HG03457 (cell line): ENCODE data around the gene ACTR5.

Experiments
- ATAC-seq: cut with Tn5 transposase; IDR thresholded peaks from one replicate; pipeline ENCODE4 v1.9.1; 2021; ENCODE audit warnings: moderate number of reproducible peaks; ENCODE audit not compliant: unreplicated experiment

The ACTR5 gene

GRCh38 chr20:38748097-38748860 is at the start of gene ACTR5:
ACTR5 (plus strand) TSS chr20:38748460; CDS start chr20:38748479, 19 bp downstream.
- peak; percentile 73 for ATAC-seq

DNA sequence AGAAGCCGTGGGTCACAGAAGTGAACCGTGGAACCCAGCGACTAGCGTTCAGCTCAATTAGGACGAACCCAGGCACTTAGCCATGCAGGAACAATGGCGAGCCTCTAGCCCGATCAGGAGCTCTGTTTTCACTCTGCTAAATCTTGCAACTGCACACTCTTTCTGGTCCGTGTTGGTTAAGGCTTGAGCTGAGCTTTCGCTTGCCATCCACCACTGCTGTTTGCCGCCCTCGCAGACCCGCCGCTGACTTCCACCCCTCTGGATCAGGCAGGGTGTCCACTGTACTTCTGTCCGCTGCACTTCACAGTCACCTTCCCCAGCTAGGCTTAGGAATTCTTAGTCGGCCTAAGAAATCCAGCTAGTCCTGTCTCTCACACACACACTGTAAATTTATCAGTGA is 49.7 kb upstream of the ACTR5 start:
- ATAC-seq = no peak

GRCh38 chr20:38700141-38700540 is 48.1 kb upstream of the ACTR5 start:
- no peak for ATAC-seq

- no peak for ATAC-seq
These were observed 47.3 kb upstream of the ACTR5 start for GRCh38 chr20:38700926-38701325.

GRCh38 chr20:38703526-38703925 is 44.7 kb upstream of the ACTR5 start:
- no peak for ATAC-seq

GRCh38 chr20:38704136-38704535 is 44.1 kb upstream of the ACTR5 start:
- no peak for ATAC-seq

GRCh38 chr20:38706509-38706908 is 41.8 kb upstream of the ACTR5 start:
- no peak for ATAC-seq

DNA sequence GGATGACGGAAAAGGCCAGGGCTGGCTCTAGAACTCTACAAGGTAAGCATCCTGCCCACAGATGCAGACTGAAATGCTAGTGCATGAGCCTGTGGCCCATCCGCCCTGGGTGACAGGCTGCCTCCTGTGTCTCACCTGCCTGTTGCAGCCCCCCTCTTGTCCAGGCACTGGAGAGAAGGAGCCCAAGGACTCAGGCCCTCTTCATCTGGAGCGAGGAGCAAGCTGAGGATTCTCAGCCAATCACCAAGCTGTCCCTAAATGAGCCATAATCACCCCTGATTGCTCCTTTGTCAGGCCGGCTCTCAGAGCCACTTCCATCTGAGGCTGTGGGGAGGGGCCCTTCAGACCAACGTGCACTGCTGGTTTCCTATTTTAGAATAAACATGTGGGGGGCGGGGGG is 34.0 kb upstream of the ACTR5 start:
- ATAC-seq = no peak

- ATAC-seq = no peak
These were observed 32.6 kb upstream of the ACTR5 start for GRCh38 chr20:38715646-38716045.

DNA sequence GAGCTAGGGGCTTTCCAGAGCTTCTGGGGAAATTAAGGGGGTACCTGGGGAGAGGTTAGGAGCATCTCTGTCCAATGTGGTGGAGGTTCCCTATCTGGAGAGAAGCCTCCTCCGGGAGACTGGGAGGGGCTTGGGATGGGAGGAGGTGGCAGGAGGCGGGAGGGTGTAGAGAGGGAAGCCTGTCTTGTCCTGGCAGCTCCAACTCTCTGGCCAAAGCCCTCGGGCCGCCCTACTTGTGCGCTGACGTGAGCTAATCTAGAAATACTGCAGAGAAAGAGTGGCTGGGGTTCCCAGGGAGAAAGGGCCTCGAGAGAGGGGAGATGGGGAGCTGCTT is 25.6 kb upstream of the ACTR5 start:
- ATAC-seq = no peak

- no peak for ATAC-seq
These were observed 25.0 kb upstream of the ACTR5 start for GRCh38 chr20:38723017-38723847.

DNA sequence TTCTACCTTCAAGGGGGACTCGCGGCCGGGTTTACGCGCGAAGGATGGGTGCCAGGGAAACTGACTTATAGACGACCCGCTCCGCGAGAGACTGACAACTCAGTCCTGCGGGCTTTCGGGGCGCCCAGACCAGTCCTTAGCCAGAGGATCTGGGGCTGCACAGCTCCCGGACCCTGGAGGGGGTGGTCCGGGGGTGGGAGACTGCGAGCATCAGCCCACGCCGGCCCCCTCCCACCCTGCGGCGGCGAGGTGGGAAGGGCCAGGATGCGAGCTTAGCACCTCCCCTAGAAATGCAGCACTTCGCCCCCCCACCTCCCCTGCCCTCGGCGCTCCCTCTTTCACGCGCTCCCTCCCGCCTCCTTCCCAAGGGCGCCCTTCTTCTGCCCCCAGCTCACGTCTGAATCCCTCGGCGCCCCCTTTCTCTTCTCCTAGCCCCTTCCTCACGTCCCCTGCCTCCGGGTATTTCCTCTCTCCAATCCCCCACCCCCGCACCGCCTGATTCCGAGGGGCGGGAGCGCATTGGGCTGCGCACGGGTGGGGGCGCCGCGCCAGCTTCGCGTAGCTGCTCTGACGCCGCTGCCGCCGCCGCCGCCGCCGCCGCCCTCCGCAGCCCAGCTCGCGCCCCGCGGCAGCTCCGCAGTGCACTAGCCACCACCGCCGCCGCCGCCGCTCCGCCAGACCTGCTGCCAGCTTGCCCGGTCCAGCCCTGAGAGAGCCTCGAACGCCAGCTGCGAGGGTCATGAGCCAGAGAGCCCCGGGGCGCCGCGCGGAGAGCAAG is 24.2 kb upstream of the ACTR5 start, which contains the start of gene SLC32A1:
SLC32A1 (plus strand) TSS at position 639 of the 778 bp plus-strand sequence. CDS start 239 bp downstream, outside the sequence.
- ATAC-seq = no peak

DNA sequence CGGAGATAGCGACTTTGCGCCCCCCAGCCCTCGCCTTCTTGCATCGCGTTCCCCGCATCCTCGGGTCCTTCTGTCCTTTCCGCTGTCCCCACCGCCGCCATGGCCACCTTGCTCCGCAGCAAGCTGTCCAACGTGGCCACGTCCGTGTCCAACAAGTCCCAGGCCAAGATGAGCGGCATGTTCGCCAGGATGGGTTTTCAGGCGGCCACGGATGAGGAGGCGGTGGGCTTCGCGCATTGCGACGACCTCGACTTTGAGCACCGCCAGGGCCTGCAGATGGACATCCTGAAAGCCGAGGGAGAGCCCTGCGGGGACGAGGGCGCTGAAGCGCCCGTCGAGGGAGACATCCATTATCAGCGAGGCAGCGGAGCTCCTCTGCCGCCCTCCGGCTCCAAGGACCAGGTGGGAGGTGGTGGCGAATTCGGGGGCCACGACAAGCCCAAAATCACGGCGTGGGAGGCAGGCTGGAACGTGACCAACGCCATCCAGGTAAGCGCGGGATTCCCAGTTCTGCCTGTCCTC is 23.6 kb upstream of the ACTR5 start:
- ATAC-seq = no peak

DNA sequence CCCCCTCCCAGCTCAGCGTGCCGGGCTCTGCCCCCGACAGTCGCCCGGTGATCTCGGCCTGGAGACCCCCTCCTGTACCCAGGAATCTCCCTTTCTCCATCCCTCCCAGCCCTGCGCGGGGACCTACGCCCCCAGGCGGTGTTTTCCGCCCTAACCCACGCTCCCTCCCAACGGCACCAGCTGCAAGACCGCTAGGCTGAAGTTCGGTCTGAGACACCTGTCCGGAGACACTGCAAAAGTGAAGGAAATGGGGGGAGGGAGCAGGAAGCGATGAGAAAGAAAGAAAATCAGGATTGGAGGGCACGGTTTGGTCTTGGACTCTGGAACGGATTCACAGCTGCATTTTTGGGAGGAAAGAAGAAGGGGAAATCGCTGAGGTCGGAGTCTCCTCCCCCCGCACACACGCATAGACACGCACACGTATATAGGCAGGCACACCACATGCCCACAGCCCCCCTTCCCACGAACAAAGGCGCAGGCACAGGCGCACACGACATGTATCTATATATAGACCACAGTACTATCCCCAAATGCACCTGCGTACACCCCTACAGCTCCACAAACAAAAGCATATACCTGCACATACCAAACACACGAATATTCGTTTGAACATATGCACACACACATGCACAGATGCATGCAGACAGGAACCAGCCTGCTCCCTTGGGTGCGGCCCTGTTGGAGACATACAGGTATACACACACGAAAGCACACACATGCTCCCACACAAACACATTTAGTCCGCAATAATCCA is 22.9 kb upstream of the ACTR5 start:
- ATAC-seq = no peak

DNA sequence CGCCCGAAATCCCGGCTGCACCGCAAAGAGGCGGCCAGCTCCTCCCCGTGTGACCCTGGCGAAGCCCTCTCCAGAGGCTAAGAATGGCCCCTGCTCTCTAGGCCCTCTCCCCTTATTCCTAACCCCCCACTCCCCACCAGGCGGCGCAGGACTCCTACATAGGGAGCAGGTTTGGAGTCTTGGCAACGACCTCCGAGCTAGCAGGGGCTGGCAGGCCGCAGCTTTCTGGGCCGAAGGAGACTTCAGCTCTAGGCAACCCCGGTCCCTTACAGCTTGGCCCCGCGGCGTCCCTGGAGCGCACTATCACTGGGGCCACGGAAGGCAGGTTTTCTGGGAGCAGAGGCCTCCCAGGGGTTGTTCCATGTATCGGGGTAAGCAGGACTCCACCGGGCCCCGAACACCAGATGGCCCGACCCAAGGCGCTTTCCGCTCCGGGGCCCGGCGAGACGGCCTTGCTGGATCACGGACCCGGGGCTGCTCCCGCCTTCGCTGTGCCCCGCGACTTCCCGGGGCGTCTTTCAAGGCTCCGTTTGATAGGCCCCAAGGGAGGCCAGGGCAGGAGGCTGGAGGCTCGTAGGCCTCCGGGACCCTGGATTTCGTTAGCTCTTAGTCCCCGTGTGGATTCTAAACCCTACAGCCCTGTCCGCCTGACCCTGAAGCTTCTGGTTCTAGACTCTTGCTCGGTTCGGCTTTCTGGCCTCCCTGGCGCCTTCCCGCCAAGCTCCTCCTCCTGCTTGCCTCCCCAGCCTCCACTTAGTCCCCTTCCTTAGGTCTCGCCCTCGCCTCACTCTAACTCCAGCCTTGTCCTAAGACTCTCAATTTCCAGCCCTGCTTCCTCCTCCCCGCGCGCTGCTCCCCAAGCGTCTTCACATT is 22.1 kb upstream of the ACTR5 start:
- ATAC-seq = no peak

DNA sequence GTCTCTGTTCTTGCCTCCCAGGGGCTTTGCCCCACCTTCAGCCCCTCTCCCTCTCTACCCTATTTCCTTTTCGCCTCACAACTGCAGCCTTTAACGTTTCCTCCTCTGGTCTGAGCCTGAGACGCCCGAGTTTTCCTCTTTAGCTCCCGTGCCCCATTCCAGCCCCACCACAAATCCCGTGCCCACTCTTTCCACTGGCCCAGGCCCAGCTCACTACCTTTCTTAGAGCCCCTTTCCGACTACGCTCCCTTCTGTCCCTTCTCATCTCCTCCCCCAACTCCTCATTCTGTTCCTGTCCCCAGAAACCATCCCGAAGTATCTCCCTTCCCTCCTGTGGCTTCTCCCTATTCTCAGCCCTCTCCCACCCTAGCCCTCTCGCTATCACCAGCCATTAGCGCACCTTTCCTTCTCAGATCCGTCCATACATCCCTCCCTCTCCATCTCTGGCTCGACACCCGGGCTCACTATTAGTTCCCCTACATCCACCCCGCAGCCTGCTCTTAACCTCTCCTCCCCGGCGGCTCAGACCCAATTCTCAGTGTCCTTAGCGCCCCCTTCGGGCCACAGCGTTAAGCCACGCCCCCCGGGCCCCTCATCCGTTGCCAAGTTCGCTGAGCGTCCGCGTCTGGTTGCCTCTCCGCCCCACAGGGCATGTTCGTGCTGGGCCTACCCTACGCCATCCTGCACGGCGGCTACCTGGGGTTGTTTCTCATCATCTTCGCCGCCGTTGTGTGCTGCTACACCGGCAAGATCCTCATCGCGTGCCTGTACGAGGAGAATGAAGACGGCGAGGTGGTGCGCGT is 21.3 kb upstream of the ACTR5 start:
- ATAC-seq = no peak

DNA sequence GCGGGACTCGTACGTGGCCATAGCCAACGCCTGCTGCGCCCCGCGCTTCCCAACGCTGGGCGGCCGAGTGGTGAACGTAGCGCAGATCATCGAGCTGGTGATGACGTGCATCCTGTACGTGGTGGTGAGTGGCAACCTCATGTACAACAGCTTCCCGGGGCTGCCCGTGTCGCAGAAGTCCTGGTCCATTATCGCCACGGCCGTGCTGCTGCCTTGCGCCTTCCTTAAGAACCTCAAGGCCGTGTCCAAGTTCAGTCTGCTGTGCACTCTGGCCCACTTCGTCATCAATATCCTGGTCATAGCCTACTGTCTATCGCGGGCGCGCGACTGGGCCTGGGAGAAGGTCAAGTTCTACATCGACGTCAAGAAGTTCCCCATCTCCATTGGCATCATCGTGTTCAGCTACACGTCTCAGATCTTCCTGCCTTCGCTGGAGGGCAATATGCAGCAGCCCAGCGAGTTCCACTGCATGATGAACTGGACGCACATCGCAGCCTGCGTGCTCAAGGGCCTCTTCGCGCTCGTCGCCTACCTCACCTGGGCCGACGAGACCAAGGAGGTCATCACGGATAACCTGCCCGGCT is 20.6 kb upstream of the ACTR5 start:
- ATAC-seq = no peak

DNA sequence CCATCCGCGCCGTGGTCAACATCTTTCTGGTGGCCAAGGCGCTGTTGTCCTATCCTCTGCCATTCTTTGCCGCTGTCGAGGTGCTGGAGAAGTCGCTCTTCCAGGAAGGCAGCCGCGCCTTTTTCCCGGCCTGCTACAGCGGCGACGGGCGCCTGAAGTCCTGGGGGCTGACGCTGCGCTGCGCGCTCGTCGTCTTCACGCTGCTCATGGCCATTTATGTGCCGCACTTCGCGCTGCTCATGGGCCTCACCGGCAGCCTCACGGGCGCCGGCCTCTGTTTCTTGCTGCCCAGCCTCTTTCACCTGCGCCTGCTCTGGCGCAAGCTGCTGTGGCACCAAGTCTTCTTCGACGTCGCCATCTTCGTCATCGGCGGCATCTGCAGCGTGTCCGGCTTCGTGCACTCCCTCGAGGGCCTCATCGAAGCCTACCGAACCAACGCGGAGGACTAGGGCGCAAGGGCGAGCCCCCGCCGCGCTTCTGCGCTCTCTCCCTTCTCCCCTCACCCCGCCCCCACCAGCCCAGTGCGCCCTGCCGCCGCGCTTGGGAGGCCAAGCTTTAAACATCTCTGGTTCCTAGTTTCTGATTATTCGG is 20.0 kb upstream of the ACTR5 start:
- no peak for ATAC-seq
